ENCODE results near the gene AKAP12. TPM values are rescaled to one million over a fixed set of nuclear protein-coding genes. Genes with fewer than 3 reads are reported as not detected.
"Not testable (repeated sequence)": the region's sequence is repeated elsewhere in the genome, so short reads cannot be mapped to it uniquely, and the experiment has no call there.

The AKAP12 gene
- total and polyA plus RNA-seq, 5 donors: 14.0 to 48.6 (median 27.5) TPM

GRCh38 chr6:151342750-151343149, 103.0 kb downstream of the AKAP12 start:
- intact Hi-C loops (cut with DNase I); H3K4me1 ChIP-seq (ENCODE audit: control insufficient read depth, insufficient read depth, low read length); ATAC-seq; H3K9me3 ChIP-seq (ENCODE audit: control insufficient read depth, low read length); H3K27me3 ChIP-seq (ENCODE audit: control insufficient read depth, insufficient read depth); H3K4me3 ChIP-seq (ENCODE audit: low read length); DNase-seq; H3K27ac ChIP-seq (ENCODE audit: low read length): not testable (repeated sequence)
- WGBS: 92% methylated on average over 10 of the region's 10 CpGs

- 93% methylated on average over 19 of the region's 19 CpGs for WGBS
- H3K9me3 ChIP-seq (ENCODE audit: control insufficient read depth, low read length): no peaks in the 10 kb centered on the region
- H3K27me3 ChIP-seq (ENCODE audit: control insufficient read depth, insufficient read depth): no peaks in the 10 kb centered on the region
- H3K4me1 ChIP-seq (ENCODE audit: control insufficient read depth, insufficient read depth, low read length): peaks cover 2% of the 10 kb centered on the region
- DNase-seq: no peak
- ATAC-seq: no peak
- H3K4me3 ChIP-seq (ENCODE audit: low read length): no peak overlapping the region
- H3K27ac ChIP-seq (ENCODE audit: low read length): no peak overlapping the region
- intact Hi-C loops (cut with DNase I): no loop called here
Measured at GRCh38 chr6:151349651-151350270, 110.0 kb downstream of the AKAP12 start.

GRCh38 chr6:151350442-151351145, 110.8 kb downstream of the AKAP12 start:
- intact Hi-C loops (cut with DNase I): no loop called here
- DNase-seq (no peak), ATAC-seq (no peak)
- 97% methylated on average over 20 of the region's 20 CpGs for WGBS
- Histone ChIP-seq H3K27me3 (ENCODE audit: control insufficient read depth, insufficient read depth) (no peaks in the 10 kb centered on the region), H3K4me1 (ENCODE audit: control insufficient read depth, insufficient read depth, low read length) (peaks cover 2% of the 10 kb centered on the region), H3K27ac (ENCODE audit: low read length) (no peak overlapping the region), H3K4me3 (ENCODE audit: low read length) (no peak overlapping the region), H3K9me3 (ENCODE audit: control insufficient read depth, low read length) (no peaks in the 10 kb centered on the region)

- Histone ChIP-seq H3K9me3 (ENCODE audit: control insufficient read depth, low read length) (no peaks in the 10 kb centered on the region), H3K4me1 (ENCODE audit: control insufficient read depth, insufficient read depth, low read length) (peaks cover 2% of the 10 kb centered on the region), H3K27me3 (ENCODE audit: control insufficient read depth, insufficient read depth) (no peaks in the 10 kb centered on the region), H3K27ac (ENCODE audit: low read length) (no peak overlapping the region), H3K4me3 (ENCODE audit: low read length) (no peak overlapping the region)
- intact Hi-C loops (cut with DNase I): no loop called here
- DNase-seq (no peak), ATAC-seq (no peak)
- WGBS: 94% methylated on average over 18 of the region's 18 CpGs
Measured at GRCh38 chr6:151351146-151351700, 111.5 kb downstream of the AKAP12 start.

GRCh38 chr6:151351731-151352130, 112.0 kb downstream of the AKAP12 start:
- intact Hi-C loops (cut with DNase I): no loop called here
- no peak overlapping the region for H3K4me3 ChIP-seq (ENCODE audit: low read length)
- no peaks in the 10 kb centered on the region for H3K9me3 ChIP-seq (ENCODE audit: control insufficient read depth, low read length)
- WGBS: 95% methylated on average over 7 of the region's 7 CpGs
- ATAC-seq (no peak), DNase-seq (no peak)
- H3K27ac ChIP-seq (ENCODE audit: low read length): no peak overlapping the region
- H3K27me3 ChIP-seq (ENCODE audit: control insufficient read depth, insufficient read depth): no peaks in the 10 kb centered on the region
- H3K4me1 ChIP-seq (ENCODE audit: control insufficient read depth, insufficient read depth, low read length): peaks cover 2% of the 10 kb centered on the region

- no peak for DNase-seq
- Histone ChIP-seq H3K4me1 (ENCODE audit: control insufficient read depth, insufficient read depth, low read length) (peaks cover 2% of the 10 kb centered on the region), H3K27me3 (ENCODE audit: control insufficient read depth, insufficient read depth) (no peaks in the 10 kb centered on the region), H3K27ac (ENCODE audit: low read length) (no peak overlapping the region), H3K4me3 (ENCODE audit: low read length) (no peak overlapping the region), H3K9me3 (ENCODE audit: control insufficient read depth, low read length) (no peaks in the 10 kb centered on the region)
- intact Hi-C loops (cut with DNase I): no loop called here
- WGBS: 65% methylated on average over 19 of the region's 19 CpGs
- no peak for ATAC-seq
Measured at GRCh38 chr6:151352410-151353396, 112.9 kb downstream of the AKAP12 start.

GRCh38 chr6:151353795-151354194, 114.0 kb downstream of the AKAP12 start:
- Histone ChIP-seq H3K27me3 (ENCODE audit: control insufficient read depth, insufficient read depth) (no peaks in the 10 kb centered on the region), H3K4me3 (ENCODE audit: low read length) (no peak overlapping the region), H3K9me3 (ENCODE audit: control insufficient read depth, low read length) (no peaks in the 10 kb centered on the region), H3K27ac (ENCODE audit: low read length) (no peak overlapping the region), H3K4me1 (ENCODE audit: control insufficient read depth, insufficient read depth, low read length) (peaks cover 2% of the 10 kb centered on the region)
- DNase-seq: no peak
- ATAC-seq: no peak
- WGBS: 95% methylated on average over 10 of the region's 10 CpGs
- intact Hi-C loops (cut with DNase I): no loop called here

- H3K27me3 ChIP-seq (ENCODE audit: control insufficient read depth, insufficient read depth); H3K27ac ChIP-seq (ENCODE audit: low read length); H3K4me1 ChIP-seq (ENCODE audit: control insufficient read depth, insufficient read depth, low read length); intact Hi-C loops (cut with DNase I); ATAC-seq; H3K9me3 ChIP-seq (ENCODE audit: control insufficient read depth, low read length); DNase-seq: not testable (repeated sequence)
- peak overlapping the region; percentile 10 for H3K4me3 ChIP-seq (ENCODE audit: low read length)
- 72% methylated on average over 6 of the region's 6 CpGs for WGBS
Measured at GRCh38 chr6:151356983-151357382, 117.2 kb downstream of the AKAP12 start.

- Histone ChIP-seq H3K27ac (ENCODE audit: low read length) (no peak overlapping the region), H3K27me3 (ENCODE audit: control insufficient read depth, insufficient read depth) (no peaks in the 10 kb centered on the region), H3K4me1 (ENCODE audit: control insufficient read depth, insufficient read depth, low read length) (no peaks in the 10 kb centered on the region), H3K9me3 (ENCODE audit: control insufficient read depth, low read length) (no peaks in the 10 kb centered on the region), H3K4me3 (ENCODE audit: low read length) (no peak overlapping the region)
- intact Hi-C loops (cut with DNase I): no loop called here
- DNase-seq (no peak), ATAC-seq (no peak)
- WGBS: 73% methylated on average over 6 of the region's 6 CpGs
Measured at GRCh38 chr6:151357758-151358436, 118.1 kb downstream of the AKAP12 start.

- H3K4me3 ChIP-seq (ENCODE audit: low read length): no peak overlapping the region
- no peak overlapping the region for H3K27ac ChIP-seq (ENCODE audit: low read length)
- H3K9me3 ChIP-seq (ENCODE audit: control insufficient read depth, low read length): no peaks in the 10 kb centered on the region
- ATAC-seq (no peak), DNase-seq (no peak)
- no peaks in the 10 kb centered on the region for H3K27me3 ChIP-seq (ENCODE audit: control insufficient read depth, insufficient read depth)
- intact Hi-C loops (cut with DNase I): no loop called here
- H3K4me1 ChIP-seq (ENCODE audit: control insufficient read depth, insufficient read depth, low read length): no peaks in the 10 kb centered on the region
- WGBS: 89% methylated on average over 3 of the region's 3 CpGs
Measured at GRCh38 chr6:151358475-151358874, 118.7 kb downstream of the AKAP12 start.
